Retinal pigment epithelial cell (primary cell): Measurements from ENCODE around the gene SAYSD1.

Source experiments
- DNase-seq: peaks from one replicate; pipeline ENCODE4 v3.0.0-alpha.2; 2010; ENCODE audit warnings: low read depth
- H3K4me3 ChIP-seq: 2 replicates; pipeline ENCODE4 v1.5.1; 2011; ENCODE audit warnings: mild to moderate bottlenecking, low read length, control low read depth, moderate library complexity
- TF ChIP-seq, protein P1 (sequence below): conservative IDR thresholded peaks from 2 replicates; pipeline ENCODE4 v1.5.1; 2011; ENCODE audit warnings: low read depth, low read length, control low read depth, inconsistent platforms

The SAYSD1 gene

DNA sequence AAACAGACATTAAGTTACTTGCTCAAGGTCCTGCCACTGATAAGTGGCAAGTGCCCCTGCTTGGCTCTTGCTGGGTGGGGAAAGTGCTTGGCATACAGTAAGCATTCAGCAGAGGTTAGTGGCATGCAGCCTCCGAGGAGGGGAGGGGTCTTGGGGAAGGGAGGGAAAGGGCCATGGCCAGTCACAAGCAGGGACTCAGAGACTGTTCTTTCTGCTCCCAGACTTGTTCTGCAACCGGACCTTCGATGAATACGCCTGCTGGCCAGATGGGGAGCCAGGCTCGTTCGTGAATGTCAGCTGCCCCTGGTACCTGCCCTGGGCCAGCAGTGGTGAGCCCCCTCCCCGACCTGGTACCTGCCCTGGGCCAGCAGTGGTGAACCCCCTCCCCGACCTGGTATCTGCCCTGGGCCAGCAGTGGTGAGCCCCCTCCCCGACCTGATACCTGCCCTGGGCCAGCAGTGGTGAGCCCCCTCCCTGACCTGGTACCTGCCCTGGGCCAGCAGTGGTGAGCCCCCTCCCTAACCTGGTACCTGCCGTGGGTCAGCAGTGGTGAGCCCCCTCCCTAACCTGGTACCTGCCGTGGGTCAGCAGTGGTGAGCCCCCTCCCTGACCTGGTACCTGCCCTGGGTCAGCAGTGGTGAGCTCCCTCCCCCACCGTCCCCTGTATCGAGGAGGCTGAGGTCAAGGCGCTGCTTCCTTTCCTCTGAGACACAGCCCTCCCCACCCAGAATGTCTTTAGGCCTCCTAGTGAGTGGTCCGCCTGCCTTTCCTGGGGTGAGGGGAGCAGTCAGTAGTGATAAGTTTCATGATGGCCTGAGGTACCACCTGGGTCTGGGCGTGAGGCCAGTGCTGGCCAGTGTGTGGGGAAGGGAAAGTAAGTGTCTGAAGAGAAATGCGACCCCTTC, 57.5 kb downstream of the SAYSD1 start:
- DNase-seq: no peak
- no peak overlapping the region for H3K4me3 ChIP-seq
- TF ChIP-seq, protein P1, sequence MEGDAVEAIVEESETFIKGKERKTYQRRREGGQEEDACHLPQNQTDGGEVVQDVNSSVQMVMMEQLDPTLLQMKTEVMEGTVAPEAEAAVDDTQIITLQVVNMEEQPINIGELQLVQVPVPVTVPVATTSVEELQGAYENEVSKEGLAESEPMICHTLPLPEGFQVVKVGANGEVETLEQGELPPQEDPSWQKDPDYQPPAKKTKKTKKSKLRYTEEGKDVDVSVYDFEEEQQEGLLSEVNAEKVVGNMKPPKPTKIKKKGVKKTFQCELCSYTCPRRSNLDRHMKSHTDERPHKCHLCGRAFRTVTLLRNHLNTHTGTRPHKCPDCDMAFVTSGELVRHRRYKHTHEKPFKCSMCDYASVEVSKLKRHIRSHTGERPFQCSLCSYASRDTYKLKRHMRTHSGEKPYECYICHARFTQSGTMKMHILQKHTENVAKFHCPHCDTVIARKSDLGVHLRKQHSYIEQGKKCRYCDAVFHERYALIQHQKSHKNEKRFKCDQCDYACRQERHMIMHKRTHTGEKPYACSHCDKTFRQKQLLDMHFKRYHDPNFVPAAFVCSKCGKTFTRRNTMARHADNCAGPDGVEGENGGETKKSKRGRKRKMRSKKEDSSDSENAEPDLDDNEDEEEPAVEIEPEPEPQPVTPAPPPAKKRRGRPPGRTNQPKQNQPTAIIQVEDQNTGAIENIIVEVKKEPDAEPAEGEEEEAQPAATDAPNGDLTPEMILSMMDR: no peak

DNA sequence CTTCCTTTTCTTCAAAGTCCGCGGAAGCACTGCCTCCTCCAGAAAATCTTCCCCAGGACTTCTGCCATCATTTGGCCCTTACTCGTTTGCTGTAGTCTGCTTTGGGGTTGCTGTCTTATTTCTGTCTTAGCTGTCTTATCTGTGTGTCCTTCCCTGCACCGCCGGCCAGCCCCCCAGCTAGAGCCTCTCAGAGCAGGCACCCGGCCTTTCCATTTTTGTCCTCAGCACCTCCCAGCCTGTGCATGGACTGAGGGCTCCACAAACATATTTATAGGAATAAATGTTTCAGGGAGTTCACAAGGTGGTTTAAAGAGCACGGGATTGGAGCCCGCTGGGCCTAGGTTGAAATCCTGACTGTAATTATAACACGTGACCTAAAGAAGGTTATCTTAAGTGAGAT, 58.3 kb downstream of the SAYSD1 start:
- no peak overlapping the region for H3K4me3 ChIP-seq
- DNase-seq: no peak
- TF ChIP-seq, protein P1: no peak

DNA sequence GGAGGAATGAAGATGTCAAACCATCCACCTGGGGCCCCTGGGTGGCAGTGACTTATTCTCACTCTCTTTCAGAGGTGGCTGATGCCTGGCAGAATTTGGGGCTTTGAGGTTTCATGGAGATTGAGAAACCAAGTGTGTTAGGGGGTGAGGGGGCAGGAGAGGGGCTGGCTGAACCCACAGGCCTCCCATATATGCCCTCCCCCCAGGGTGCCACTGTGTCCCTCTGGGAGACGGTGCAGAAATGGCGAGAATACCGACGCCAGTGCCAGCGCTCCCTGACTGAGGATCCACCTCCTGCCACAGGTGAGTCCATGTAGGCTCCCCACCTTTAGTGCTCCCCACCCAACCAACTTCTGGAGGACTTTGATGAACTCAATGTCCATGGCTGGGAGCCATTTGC, 58.8 kb downstream of the SAYSD1 start:
- TF ChIP-seq, protein P1: no peak
- DNase-seq: no peak

DNA sequence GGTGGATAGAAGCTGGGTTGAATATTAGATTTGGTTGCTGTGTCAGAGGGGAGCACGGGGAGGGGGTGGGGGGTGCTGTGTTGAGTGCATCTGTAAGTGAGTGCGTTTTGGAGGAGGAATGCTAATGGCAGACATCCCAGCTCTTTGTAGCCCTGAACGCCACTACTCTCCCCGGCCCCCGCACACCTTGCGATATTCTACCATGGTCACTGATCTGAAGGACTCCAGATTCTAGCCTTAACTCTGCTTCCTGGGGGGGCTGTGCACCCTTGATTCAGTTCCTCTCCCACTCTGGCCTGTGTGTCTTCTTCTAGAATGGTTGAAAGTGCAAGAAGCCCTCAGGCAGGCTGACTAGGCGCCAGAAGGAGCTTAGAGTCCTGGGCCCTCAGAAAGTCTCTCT, 59.3 kb downstream of the SAYSD1 start:
- H3K4me3 ChIP-seq: no peak overlapping the region
- TF ChIP-seq, protein P1: no peak
- no peak for DNase-seq

More for the DNA sequence above, 58.8 kb downstream of the SAYSD1 start:
- no peak overlapping the region for H3K4me3 ChIP-seq

DNA sequence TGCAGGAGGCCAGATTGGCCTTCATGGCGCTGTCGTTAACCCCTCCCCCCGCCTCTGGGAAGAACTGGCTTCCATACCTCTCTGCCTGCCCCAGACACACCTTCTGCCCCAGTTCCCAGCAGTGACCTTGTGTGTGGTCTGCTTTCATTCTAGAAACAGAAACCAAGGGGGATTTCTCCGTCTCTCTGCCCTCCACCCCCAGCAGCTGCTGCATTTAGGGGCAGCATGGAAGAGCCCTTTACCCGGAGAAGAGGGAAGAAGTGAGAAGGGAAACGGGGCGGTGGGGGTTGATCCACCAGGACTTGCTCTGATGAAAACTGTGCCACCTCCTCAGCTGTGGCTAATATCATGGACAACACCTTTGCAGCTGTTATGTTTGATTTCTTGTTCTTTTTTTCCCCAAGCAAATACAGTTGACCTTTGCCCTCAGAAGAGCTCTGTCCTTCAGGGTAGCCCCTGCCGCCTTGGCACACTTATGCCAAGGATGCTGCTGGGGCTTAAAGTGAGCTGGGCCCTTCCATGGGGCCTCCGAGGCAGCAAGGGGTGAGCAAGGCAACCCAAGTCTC, 60.3 kb downstream of the SAYSD1 start:
- TF ChIP-seq, protein P1: no peak
- no peak overlapping the region for H3K4me3 ChIP-seq

More for the DNA sequence above, 60.3 kb downstream of the SAYSD1 start:
- DNase-seq: no peak
